ENCODE data around the gene RGS9.
"Not testable (repeated sequence)": the region's sequence is repeated elsewhere in the genome, so short reads cannot be mapped to it uniquely, and the experiment has no call there.

The RGS9 gene

GRCh38 chr17:65202844-65203571 is 65.8 kb downstream of the RGS9 start:
- no peak for TF ChIP-seq ELF4 (IDR thresholded peaks at IDR 0.05)
- TF ChIP-seq FOXK2 (IDR thresholded peaks at IDR 0.05), result no peak
- no peak for TF ChIP-seq LEF1 (IDR thresholded peaks at IDR 0.05; ENCODE audit: borderline replicate concordance)
- TF ChIP-seq TARDBP (IDR thresholded peaks at IDR 0.05), result no peak
- no peak for TF ChIP-seq SUZ12 (IDR thresholded peaks at IDR 0.05)
- TF ChIP-seq L3MBTL2 (conservative IDR thresholded peaks at IDR 0.05), result no peak
- no peak for TF ChIP-seq FOXM1 (IDR thresholded peaks at IDR 0.05; ENCODE audit: borderline replicate concordance)
- TF ChIP-seq ARNT (IDR thresholded peaks at IDR 0.05), result no peak
- TF ChIP-seq ZNF384 (IDR thresholded peaks at IDR 0.05), result no peak
- TF ChIP-seq CTBP1 (IDR thresholded peaks at IDR 0.05; ENCODE audit: borderline replicate concordance), result no peak
- no peak for TF ChIP-seq PKNOX1 (IDR thresholded peaks at IDR 0.05)
- TF ChIP-seq HDGF (IDR thresholded peaks at IDR 0.05; ENCODE audit: borderline replicate concordance), result no peak
- no peak for TF ChIP-seq FOXA1 (IDR thresholded peaks at IDR 0.05)
- no peak for TF ChIP-seq SP1 (IDR thresholded peaks at IDR 0.05)
- TF ChIP-seq BHLHE40 (IDR thresholded peaks at IDR 0.05; ENCODE audit: borderline replicate concordance), result no peak
- no peak for TF ChIP-seq NFRKB (IDR thresholded peaks at IDR 0.05)
- DNase-seq (ENCODE audit: extremely low spot score), result no peak
- ChIA-PET POLR2A (no interaction called here), CTCF (no interaction called here)

- DNase-seq (ENCODE audit: extremely low spot score), result no peak
- CTCF ChIA-PET, result no interaction called here
- POLR2A ChIA-PET, result no interaction called here
- TF ChIP-seq FOXM1 (IDR thresholded peaks at IDR 0.05; ENCODE audit: borderline replicate concordance), result no peak
- TF ChIP-seq NFRKB (IDR thresholded peaks at IDR 0.05), result no peak
- no peak for TF ChIP-seq SP1 (IDR thresholded peaks at IDR 0.05)
- TF ChIP-seq ELF4 (IDR thresholded peaks at IDR 0.05), result no peak
- TF ChIP-seq ZNF384 (IDR thresholded peaks at IDR 0.05), result no peak
- TF ChIP-seq PKNOX1 (IDR thresholded peaks at IDR 0.05), result no peak
- no peak for TF ChIP-seq BHLHE40 (IDR thresholded peaks at IDR 0.05; ENCODE audit: borderline replicate concordance)
- TF ChIP-seq L3MBTL2 (conservative IDR thresholded peaks at IDR 0.05), result no peak
- TF ChIP-seq FOXK2 (IDR thresholded peaks at IDR 0.05), result no peak
- no peak for TF ChIP-seq ARNT (IDR thresholded peaks at IDR 0.05)
- no peak for TF ChIP-seq HDGF (IDR thresholded peaks at IDR 0.05; ENCODE audit: borderline replicate concordance)
Observed at GRCh38 chr17:65204001-65204400, 66.8 kb downstream of the RGS9 start.

GRCh38 chr17:65205655-65206054 is 68.5 kb downstream of the RGS9 start:
- TF ChIP-seq FOXK2 (IDR thresholded peaks at IDR 0.05) (no peak), SP1 (IDR thresholded peaks at IDR 0.05) (no peak), SUZ12 (IDR thresholded peaks at IDR 0.05) (0 out of 2 replicates have a peak, but pooled peaks have one; percentile 32)
- no peak for DNase-seq (ENCODE audit: extremely low spot score)
- ChIA-PET POLR2A (no interaction called here), CTCF (no interaction called here)

- POLR2A ChIA-PET; DNase-seq (ENCODE audit: extremely low spot score); CTCF ChIA-PET: not testable (repeated sequence)
Observed at GRCh38 chr17:65207448-65207847, 70.3 kb downstream of the RGS9 start.

- no peak for TF ChIP-seq L3MBTL2 (conservative IDR thresholded peaks at IDR 0.05)
- no peak for TF ChIP-seq TARDBP (IDR thresholded peaks at IDR 0.05)
- no peak for TF ChIP-seq SP1 (IDR thresholded peaks at IDR 0.05)
- no peak for TF ChIP-seq ZNF384 (IDR thresholded peaks at IDR 0.05)
- no peak for TF ChIP-seq FOXA1 (IDR thresholded peaks at IDR 0.05)
- TF ChIP-seq SUZ12 (IDR thresholded peaks at IDR 0.05), result no peak
- TF ChIP-seq ELF4 (IDR thresholded peaks at IDR 0.05), result no peak
- no peak for TF ChIP-seq HDGF (IDR thresholded peaks at IDR 0.05; ENCODE audit: borderline replicate concordance)
- TF ChIP-seq CTBP1 (IDR thresholded peaks at IDR 0.05; ENCODE audit: borderline replicate concordance), result no peak
- TF ChIP-seq BHLHE40 (IDR thresholded peaks at IDR 0.05; ENCODE audit: borderline replicate concordance), result no peak
- TF ChIP-seq PKNOX1 (IDR thresholded peaks at IDR 0.05), result no peak
- TF ChIP-seq FOXM1 (IDR thresholded peaks at IDR 0.05; ENCODE audit: borderline replicate concordance), result no peak
- TF ChIP-seq FOXK2 (IDR thresholded peaks at IDR 0.05), result no peak
- no peak for TF ChIP-seq NFRKB (IDR thresholded peaks at IDR 0.05)
- no peak for TF ChIP-seq ARNT (IDR thresholded peaks at IDR 0.05)
- TF ChIP-seq LEF1 (IDR thresholded peaks at IDR 0.05; ENCODE audit: borderline replicate concordance), result no peak
- ChIA-PET POLR2A (interaction anchor here (0.8 kb wide), 1 partner anchor 86 kb away, joined by 3 read pairs; no protein-coding TSS in a partner anchor), CTCF (interaction anchor here (0.7 to 0.9 kb wide), 2 partner anchors 10 to 21 kb away, joined by 3 to 4 read pairs; no protein-coding TSS in a partner anchor)
- DNase-seq (ENCODE audit: extremely low spot score), result no peak
Observed at GRCh38 chr17:65208717-65209116, 71.5 kb downstream of the RGS9 start.

- POLR2A ChIA-PET, result interaction anchor here (1.4 kb wide), 1 partner anchor 11 kb away, joined by 3 read pairs; no protein-coding TSS in a partner anchor
- no peak for TF ChIP-seq BHLHE40 (IDR thresholded peaks at IDR 0.05; ENCODE audit: borderline replicate concordance)
- no peak for TF ChIP-seq ELF4 (IDR thresholded peaks at IDR 0.05)
- no peak for TF ChIP-seq SUZ12 (IDR thresholded peaks at IDR 0.05)
- TF ChIP-seq NFRKB (IDR thresholded peaks at IDR 0.05), result no peak
- TF ChIP-seq FOXK2 (IDR thresholded peaks at IDR 0.05), result no peak
- TF ChIP-seq FOXM1 (IDR thresholded peaks at IDR 0.05; ENCODE audit: borderline replicate concordance), result no peak
- no peak for TF ChIP-seq ARNT (IDR thresholded peaks at IDR 0.05)
- TF ChIP-seq HDGF (IDR thresholded peaks at IDR 0.05; ENCODE audit: borderline replicate concordance), result no peak
- TF ChIP-seq TARDBP (IDR thresholded peaks at IDR 0.05), result no peak
- DNase-seq (ENCODE audit: extremely low spot score), result no peak
- CTCF ChIA-PET, result interaction anchor here (0.7 kb wide), 1 partner anchor 179 kb away, joined by 4 read pairs; no protein-coding TSS in a partner anchor
Observed at GRCh38 chr17:65218261-65218660, 81.1 kb downstream of the RGS9 start.

Measured in HEK293T (cell line).